ENCODE measurements around the gene DNAJB2.

The DNAJB2 gene

DNA sequence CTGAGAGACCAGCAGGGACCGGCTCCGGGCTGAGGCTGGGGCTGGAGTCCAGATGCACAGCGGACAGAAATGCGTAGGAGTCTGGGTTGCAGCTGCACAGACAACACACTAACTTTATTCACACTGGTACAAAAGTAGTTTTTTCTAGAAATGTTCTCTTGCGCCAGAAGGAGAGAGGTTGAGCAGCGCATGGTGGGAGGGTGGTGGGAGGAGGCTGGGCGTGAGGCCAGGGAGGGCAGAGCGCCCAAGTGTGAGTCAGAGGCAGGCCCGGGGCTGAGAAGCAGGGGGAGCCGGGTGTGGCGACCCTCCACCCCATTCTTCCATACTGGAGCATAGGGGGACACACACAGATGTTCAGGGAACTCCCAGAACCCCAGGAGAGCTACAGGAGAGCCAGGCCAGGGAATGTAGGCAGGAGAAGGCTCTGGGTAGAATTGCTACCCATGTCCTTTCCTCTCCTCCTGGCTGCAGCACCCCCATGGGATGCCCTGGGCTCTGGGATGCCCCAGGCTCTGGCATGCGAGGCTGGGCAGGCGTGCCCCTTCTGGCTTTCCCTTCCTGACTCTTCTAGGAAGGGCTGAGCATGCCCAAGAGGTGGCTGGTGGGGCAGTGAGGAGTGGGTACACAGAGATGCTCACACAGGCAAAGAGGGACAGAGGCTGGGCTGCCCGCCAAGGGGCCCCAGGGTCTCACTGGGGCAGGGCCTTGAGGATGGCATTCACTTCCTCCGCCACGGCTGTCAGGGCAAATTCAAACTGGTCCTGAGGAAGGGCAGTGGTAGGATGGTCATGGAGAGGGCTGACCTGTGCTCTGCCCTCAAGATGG lies 10.6 kb downstream of the DNAJB2 start:
- H3K4me3 ChIP-seq (ENCODE audit: low read depth, low read length), result no peak overlapping the region
- DNase-seq (ENCODE audit: low read depth), result no peak
- TF ChIP-seq, protein P1, sequence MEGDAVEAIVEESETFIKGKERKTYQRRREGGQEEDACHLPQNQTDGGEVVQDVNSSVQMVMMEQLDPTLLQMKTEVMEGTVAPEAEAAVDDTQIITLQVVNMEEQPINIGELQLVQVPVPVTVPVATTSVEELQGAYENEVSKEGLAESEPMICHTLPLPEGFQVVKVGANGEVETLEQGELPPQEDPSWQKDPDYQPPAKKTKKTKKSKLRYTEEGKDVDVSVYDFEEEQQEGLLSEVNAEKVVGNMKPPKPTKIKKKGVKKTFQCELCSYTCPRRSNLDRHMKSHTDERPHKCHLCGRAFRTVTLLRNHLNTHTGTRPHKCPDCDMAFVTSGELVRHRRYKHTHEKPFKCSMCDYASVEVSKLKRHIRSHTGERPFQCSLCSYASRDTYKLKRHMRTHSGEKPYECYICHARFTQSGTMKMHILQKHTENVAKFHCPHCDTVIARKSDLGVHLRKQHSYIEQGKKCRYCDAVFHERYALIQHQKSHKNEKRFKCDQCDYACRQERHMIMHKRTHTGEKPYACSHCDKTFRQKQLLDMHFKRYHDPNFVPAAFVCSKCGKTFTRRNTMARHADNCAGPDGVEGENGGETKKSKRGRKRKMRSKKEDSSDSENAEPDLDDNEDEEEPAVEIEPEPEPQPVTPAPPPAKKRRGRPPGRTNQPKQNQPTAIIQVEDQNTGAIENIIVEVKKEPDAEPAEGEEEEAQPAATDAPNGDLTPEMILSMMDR (IDR thresholded peaks at IDR 0.05; ENCODE audit: low read depth, low read length, missing control alignments), result no peak

DNA sequence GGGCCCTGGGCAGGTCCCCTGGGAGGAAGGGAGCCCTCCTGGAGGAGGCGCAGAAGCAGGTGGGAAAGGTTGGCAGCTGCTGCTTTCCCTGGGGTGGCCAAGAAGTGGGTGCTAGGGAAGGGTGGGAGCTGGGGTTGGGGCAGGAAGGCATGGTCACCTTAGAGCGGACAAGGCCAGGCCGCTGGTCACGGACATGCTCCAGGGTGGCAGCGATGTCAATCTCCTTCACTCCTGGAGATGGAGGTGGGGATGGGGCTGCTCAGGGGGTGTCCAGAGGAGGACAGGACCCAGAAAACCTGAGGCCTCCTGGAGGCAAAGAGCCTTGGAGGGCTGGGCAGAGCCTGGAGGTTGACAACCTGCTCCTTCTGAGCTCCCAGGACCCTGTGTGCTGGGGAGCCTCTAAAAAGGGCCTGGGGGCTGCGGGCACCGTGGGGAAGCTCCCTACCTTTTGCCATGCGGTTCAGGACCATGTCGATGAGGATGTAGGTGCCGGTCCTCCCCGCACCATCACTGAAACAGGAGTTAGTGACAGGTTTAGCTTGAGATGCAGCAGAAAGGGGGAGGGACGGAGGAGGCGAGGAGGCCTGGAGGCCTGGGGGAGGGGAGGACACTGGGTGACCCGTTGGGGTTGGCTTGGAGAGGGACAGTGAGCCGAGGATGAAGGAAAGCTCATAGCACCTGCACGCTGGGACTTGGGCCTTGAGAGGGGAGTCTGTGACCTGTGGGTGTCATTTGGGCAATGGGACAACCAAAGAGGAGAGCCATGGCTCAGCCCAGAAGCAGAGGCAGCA lies 11.4 kb downstream of the DNAJB2 start:
- H3K4me3 ChIP-seq (ENCODE audit: low read depth, low read length), result no peak overlapping the region
- no peak for DNase-seq (ENCODE audit: low read depth)
- TF ChIP-seq, protein P1 (IDR thresholded peaks at IDR 0.05; ENCODE audit: low read depth, low read length, missing control alignments), result no peak

DNA sequence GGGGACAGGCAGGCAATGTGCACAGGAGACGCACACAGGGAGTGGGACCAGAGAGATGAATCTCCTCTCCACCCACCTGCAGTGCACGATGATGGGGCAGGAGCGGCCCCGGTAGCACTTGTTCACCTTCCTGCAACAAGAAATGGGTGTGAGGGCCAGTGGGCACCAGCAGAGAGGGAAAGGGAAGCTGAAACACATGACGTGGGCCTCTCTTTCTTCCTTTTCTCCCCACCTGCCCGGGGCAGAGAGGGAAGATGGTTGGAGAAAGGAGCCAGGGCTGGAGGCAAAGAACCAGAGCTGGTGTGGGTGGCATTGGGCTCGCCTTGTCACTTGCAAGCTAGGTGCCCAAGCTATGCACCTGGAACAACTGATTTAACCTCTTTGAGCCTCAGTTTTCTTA lies 12.2 kb downstream of the DNAJB2 start:
- no peak overlapping the region for H3K4me3 ChIP-seq (ENCODE audit: low read depth, low read length)
- TF ChIP-seq, protein P1 (IDR thresholded peaks at IDR 0.05; ENCODE audit: low read depth, low read length, missing control alignments), result no peak
- no peak for DNase-seq (ENCODE audit: low read depth)

DNA sequence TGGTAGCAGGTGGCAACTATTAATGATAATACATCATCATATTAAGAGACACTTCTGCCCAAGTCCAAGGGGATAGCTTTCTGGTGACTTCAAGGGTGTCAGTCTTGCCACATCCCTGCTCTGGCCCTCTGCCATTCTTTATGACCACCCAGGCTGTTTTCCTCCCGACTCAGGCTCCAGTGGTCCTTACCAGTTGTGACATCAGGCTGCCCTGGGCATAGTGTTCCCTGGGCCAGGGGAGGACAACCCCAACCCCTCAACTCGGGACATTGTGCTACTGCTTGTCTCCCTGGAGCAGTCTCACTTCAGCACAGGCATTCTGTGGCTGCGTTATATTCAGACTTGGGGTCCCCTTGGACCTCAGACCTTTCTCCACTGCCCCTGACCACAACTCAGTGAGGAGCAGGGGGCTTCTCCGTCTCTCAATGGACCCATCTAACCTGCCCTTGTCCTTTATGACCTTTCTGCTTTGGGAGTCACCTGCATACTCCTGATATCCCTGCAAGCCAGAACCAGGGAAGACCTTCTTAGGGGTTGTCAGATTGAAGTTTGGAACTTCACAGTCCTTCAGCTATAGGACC lies 12.8 kb downstream of the DNAJB2 start:
- TF ChIP-seq, protein P1 (IDR thresholded peaks at IDR 0.05; ENCODE audit: low read depth, low read length, missing control alignments), result no peak
- DNase-seq (ENCODE audit: low read depth), result no peak
- H3K4me3 ChIP-seq (ENCODE audit: low read depth, low read length), result no peak overlapping the region

DNA sequence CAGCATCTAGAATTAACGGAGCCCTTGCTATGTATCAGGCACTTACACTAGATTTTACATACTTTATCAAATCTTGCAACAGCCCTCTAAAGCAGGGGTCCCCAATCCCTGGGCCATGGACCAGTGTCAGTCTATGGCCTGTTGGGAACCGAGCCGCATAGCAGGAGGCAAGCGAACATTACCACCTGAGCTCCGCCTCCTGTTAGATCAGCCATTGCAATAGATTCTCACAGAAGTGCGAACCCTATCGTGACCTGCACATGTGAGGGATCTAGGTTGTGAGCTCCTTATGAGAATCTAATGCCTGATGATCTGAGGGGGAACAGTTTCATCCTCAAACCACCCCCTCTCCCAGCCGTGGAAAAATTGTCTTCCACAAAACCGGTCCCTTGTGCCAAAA lies 13.4 kb downstream of the DNAJB2 start:
- no peak overlapping the region for H3K4me3 ChIP-seq (ENCODE audit: low read depth, low read length)
- no peak for DNase-seq (ENCODE audit: low read depth)
- TF ChIP-seq, protein P1 (IDR thresholded peaks at IDR 0.05; ENCODE audit: low read depth, low read length, missing control alignments), result no peak

DNA sequence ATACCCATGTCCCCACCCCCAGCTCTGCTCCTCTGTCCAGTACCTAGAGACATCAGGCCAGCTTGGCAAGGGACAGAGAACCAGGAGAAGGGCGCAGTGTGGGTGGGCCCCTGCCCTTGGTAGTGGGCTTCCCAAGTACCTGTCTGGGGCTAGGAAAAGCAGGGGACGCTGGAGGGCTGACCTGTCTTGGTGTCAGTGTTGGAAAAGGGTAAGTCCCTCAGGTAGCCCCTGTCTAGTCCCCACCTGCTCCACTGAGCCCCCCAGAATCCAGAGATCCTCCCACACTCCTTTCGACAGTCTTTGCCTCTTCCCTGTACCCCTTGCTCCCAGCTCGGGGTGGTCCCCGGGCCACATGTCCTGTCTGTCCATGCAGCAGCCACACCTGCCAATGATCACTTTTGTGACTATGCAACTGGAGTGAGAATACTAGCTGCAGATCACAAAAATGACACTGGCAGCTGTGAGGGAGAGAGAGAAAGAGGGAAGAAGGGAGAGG lies 14.6 kb downstream of the DNAJB2 start:
- no peak overlapping the region for H3K4me3 ChIP-seq (ENCODE audit: low read depth, low read length)
- DNase-seq (ENCODE audit: low read depth), result no peak
- TF ChIP-seq, protein P1 (IDR thresholded peaks at IDR 0.05; ENCODE audit: low read depth, low read length, missing control alignments), result no peak

Measured in GM12864 (cell line).